ENCODE results near the gene AP3S2. TPM values are rescaled to one million over a fixed set of nuclear protein-coding genes. Genes with fewer than 3 reads are reported as not detected.

AP3S2 gene
- polyA plus RNA-seq, 1 experiment: 23.5 TPM

- CTCF ChIA-PET: no interaction called here
- TF ChIP-seq CTCF (IDR thresholded peaks at IDR 0.05; ENCODE audit: insufficient read depth, low read depth, low read length): no peak
- DNase-seq (ENCODE audit: low read depth): no peak
- Histone ChIP-seq H3K4me3 (ENCODE audit: low read depth, low read length) (no peak overlapping the region), H3K36me3 (ENCODE audit: control insufficient read depth, insufficient read depth, low read length) (no peaks in the 10 kb centered on the region), H3K27me3 (ENCODE audit: control insufficient read depth, insufficient read depth, low read length) (no peaks in the 10 kb centered on the region)
- POLR2A ChIA-PET: no interaction called here
Measured at GRCh38 chr15:89916660-89917059, 22.9 kb upstream of the AP3S2 start.

- POLR2A ChIA-PET: interaction anchor here (0.6 kb wide), 1 partner anchor 19 kb away, joined by 4 read pairs; the partner anchor contains the start of gene AP3S2
- TF ChIP-seq CTCF (IDR thresholded peaks at IDR 0.05; ENCODE audit: insufficient read depth, low read depth, low read length): no peak
- Histone ChIP-seq H3K27me3 (ENCODE audit: control insufficient read depth, insufficient read depth, low read length) (no peaks in the 10 kb centered on the region), H3K36me3 (ENCODE audit: control insufficient read depth, insufficient read depth, low read length) (peaks cover 4% of the 10 kb centered on the region; the same call in 1 of the 2 replicates), H3K4me3 (ENCODE audit: low read depth, low read length) (peak within 1 kb of the TSS; percentile 77)
- DNase-seq (ENCODE audit: low read depth): no peak
- CTCF ChIA-PET: interaction anchor here (0.5 to 2.4 kb wide), 9 partner anchors 8 to 168 kb away, joined by 3 to 11 read pairs (median 4); no protein-coding TSS in a partner anchor
Measured at GRCh38 chr15:89912674-89913396, 19.0 kb upstream of the AP3S2 start, which contains the start of gene ARPIN. Gene ARPIN, minus strand, starts transcription at chr15:89912952. Its CDS starts 117 bp downstream, at chr15:89912835.

- no peak for TF ChIP-seq CTCF (IDR thresholded peaks at IDR 0.05; ENCODE audit: insufficient read depth, low read depth, low read length)
Measured at GRCh38 chr15:89912145-89912673, 18.4 kb upstream of the AP3S2 start.

GRCh38 chr15:89910891-89911626 lies 17.3 kb upstream of the AP3S2 start:
- POLR2A ChIA-PET: interaction anchor here (0.6 kb wide), 1 partner anchor 249 kb away, joined by 4 read pairs; no protein-coding TSS in a partner anchor
- CTCF ChIA-PET: interaction anchor here (1.9 to 2.4 kb wide), 2 partner anchors 12 to 160 kb away, joined by 6 to 11 read pairs; no protein-coding TSS in a partner anchor
- no peak for TF ChIP-seq CTCF (IDR thresholded peaks at IDR 0.05; ENCODE audit: insufficient read depth, low read depth, low read length)
- H3K27me3 ChIP-seq (ENCODE audit: control insufficient read depth, insufficient read depth, low read length): no peaks in the 10 kb centered on the region
- no peak overlapping the region for H3K4me3 ChIP-seq (ENCODE audit: low read depth, low read length)
- peaks cover 7% of the 10 kb centered on the region for H3K36me3 ChIP-seq (ENCODE audit: control insufficient read depth, insufficient read depth, low read length)
- DNase-seq (ENCODE audit: low read depth): no peak

More at GRCh38 chr15:89912145-89912673, 18.4 kb upstream of the AP3S2 start:
- Histone ChIP-seq H3K27me3 (ENCODE audit: control insufficient read depth, insufficient read depth, low read length) (no peaks in the 10 kb centered on the region), H3K4me3 (ENCODE audit: low read depth, low read length) (peak overlapping the region; percentile 77), H3K36me3 (ENCODE audit: control insufficient read depth, insufficient read depth, low read length) (peaks cover 4% of the 10 kb centered on the region; the same call in 1 of the 2 replicates)
- no peak for DNase-seq (ENCODE audit: low read depth)
- CTCF ChIA-PET: interaction anchor here (0.5 to 2.4 kb wide), 6 partner anchors 9 to 169 kb away, joined by 3 to 11 read pairs (median 4); no protein-coding TSS in a partner anchor
- POLR2A ChIA-PET: interaction anchor here (0.6 kb wide), 2 partner anchors 18 to 92 kb away, joined by 3 to 4 read pairs; partner anchors contain the start of gene AP3S2

All from BJ (cell line).